ENCODE measurements around the gene RBMS3. TPM values are rescaled to one million over a fixed set of nuclear protein-coding genes. Genes with fewer than 3 reads are reported as not detected.
A peak's percentile ranks its signal among the peaks of the same experiment; 100 is the strongest.
"Not testable (repeated sequence)": the region's sequence is repeated elsewhere in the genome, so short reads cannot be mapped to it uniquely, and the experiment has no call there.

The RBMS3 gene
- total and polyA plus RNA-seq, 2 donors (not counting 1 experiment from before 2014, with no cell fraction given), result 26.9 to 68.4 TPM

- TF ChIP-seq EZH2 (IDR thresholded peaks at IDR 0.05; ENCODE audit: low read length, missing control alignments), result no peak
- TF ChIP-seq, protein P1, sequence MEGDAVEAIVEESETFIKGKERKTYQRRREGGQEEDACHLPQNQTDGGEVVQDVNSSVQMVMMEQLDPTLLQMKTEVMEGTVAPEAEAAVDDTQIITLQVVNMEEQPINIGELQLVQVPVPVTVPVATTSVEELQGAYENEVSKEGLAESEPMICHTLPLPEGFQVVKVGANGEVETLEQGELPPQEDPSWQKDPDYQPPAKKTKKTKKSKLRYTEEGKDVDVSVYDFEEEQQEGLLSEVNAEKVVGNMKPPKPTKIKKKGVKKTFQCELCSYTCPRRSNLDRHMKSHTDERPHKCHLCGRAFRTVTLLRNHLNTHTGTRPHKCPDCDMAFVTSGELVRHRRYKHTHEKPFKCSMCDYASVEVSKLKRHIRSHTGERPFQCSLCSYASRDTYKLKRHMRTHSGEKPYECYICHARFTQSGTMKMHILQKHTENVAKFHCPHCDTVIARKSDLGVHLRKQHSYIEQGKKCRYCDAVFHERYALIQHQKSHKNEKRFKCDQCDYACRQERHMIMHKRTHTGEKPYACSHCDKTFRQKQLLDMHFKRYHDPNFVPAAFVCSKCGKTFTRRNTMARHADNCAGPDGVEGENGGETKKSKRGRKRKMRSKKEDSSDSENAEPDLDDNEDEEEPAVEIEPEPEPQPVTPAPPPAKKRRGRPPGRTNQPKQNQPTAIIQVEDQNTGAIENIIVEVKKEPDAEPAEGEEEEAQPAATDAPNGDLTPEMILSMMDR (conservative IDR thresholded peaks at IDR 0.05 in 1 of 2, IDR thresholded peaks at IDR 0.05 in 1 of 2; ENCODE audit: low read depth in 1 of 2, low read length in 2 of 2), result no peak
- H3K9ac ChIP-seq (ENCODE audit: insufficient read depth, low read length), result peak overlapping the region; percentile 9
Observed at GRCh38 chr3:29324180-29324651, 43.3 kb downstream of the RBMS3 start.

GRCh38 chr3:29326540-29326939, 45.7 kb downstream of the RBMS3 start:
- not testable (repeated sequence) for H2AFZ ChIP-seq (ENCODE audit: low read length); H4K20me1 ChIP-seq (ENCODE audit: control insufficient read depth, extremely low read depth, insufficient read depth, low read length); H3K27ac ChIP-seq (ENCODE audit: insufficient read depth, low read length); H3K4me2 ChIP-seq (ENCODE audit: extremely low read depth, insufficient read depth, low read length); DNase-seq (ENCODE audit: low read depth in 2 of 2); H3K4me3 ChIP-seq (replicated peaks in 1 of 4; ENCODE audit: control extremely low read depth in 1 of 4, insufficient read depth in 1 of 4, low read depth in 3 of 4, low read length in 4 of 4); H3K27me3 ChIP-seq (ENCODE audit: control insufficient read depth, insufficient read depth, low read length); H3K36me3 ChIP-seq (ENCODE audit: control insufficient read depth, insufficient read depth, low read length); H3K9ac ChIP-seq (ENCODE audit: insufficient read depth, low read length); H3K4me1 ChIP-seq (ENCODE audit: control insufficient read depth, extremely low read depth, insufficient read depth, low read length); H3K9me3 ChIP-seq (ENCODE audit: control insufficient read depth, insufficient read depth, low read depth, low read length)
- peaks cover 46% of the 10 kb centered on the region for H3K79me2 ChIP-seq (ENCODE audit: control insufficient read depth, insufficient read depth, low read length)

More at GRCh38 chr3:29324180-29324651, 43.3 kb downstream of the RBMS3 start:
- DNase-seq (ENCODE audit: low read depth in 2 of 2), result peak; percentile 43 to 80
- Histone ChIP-seq H2AFZ (ENCODE audit: low read length) (peak overlapping the region; percentile 45), H3K79me2 (ENCODE audit: control insufficient read depth, insufficient read depth, low read length) (peaks cover 39% of the 10 kb centered on the region), H3K27ac (ENCODE audit: insufficient read depth, low read length) (peak overlapping the region; percentile 75), H4K20me1 (ENCODE audit: control insufficient read depth, extremely low read depth, insufficient read depth, low read length) (no peaks in the 10 kb centered on the region), H3K27me3 (ENCODE audit: control insufficient read depth, insufficient read depth, low read length) (no peaks in the 10 kb centered on the region), H3K36me3 (ENCODE audit: control insufficient read depth, insufficient read depth, low read length) (no peaks in the 10 kb centered on the region), H3K4me1 (ENCODE audit: control insufficient read depth, extremely low read depth, insufficient read depth, low read length) (no peaks in the 10 kb centered on the region), H3K4me3 (replicated peaks in 1 of 4; ENCODE audit: control extremely low read depth in 1 of 4, insufficient read depth in 1 of 4, low read depth in 3 of 4, low read length in 4 of 4) (peak overlapping the region in 3 of 4 experiments; percentile 8 to 43 (median 10)), H3K9me3 (ENCODE audit: control insufficient read depth, insufficient read depth, low read depth, low read length) (no peaks in the 10 kb centered on the region), H3K4me2 (ENCODE audit: extremely low read depth, insufficient read depth, low read length) (peak overlapping the region; percentile 76)

DNA sequence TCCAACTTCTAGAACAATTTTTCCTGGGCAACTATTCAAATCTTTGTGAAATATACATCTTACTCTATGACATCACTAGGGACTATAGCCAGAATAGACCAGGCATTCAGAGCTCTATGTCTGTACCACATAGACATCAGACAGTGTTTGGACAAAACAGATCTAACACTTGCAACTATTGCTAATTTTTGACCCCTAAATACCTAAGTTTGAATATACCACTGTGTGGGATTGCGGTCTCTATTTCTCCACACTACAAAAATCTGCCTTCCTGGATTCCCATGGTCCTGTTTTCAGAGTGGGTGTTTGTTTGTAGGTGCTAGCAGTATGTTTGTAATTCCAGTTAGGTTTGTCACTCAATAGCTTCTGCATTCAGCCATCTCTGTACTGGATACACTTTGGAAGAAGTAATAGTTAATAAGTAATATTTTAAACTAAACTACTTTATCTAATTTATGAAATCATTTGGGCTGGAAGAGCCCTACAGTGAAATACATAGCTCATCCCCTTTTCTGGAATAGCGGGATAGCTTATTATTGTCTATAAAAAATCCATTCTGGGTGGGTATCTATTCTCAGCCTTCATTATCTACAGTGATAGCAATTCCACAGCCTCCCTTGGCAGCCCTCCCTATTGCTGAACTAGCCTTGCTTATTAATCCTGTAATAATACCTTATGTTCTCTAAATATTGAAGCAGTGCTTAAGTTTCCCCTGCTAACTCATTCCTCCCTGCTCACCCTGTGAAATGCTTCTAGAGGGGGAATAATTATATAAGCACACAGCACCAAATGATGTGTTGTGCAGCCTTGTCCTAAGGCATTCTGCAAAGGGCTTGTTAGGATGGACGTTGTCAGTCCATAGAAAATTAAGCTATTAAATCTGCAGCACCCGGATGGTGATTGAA, 49.4 kb downstream of the RBMS3 start:
- no peaks in the 10 kb centered on the region for H3K27me3 ChIP-seq (ENCODE audit: control insufficient read depth, insufficient read depth, low read length)
- DNase-seq (ENCODE audit: low read depth in 2 of 2), result peak in 1 of 2 donors; percentile 27
- no peak overlapping the region for H3K9ac ChIP-seq (ENCODE audit: insufficient read depth, low read length)
- H3K4me1 ChIP-seq (ENCODE audit: control insufficient read depth, extremely low read depth, insufficient read depth, low read length), result peaks cover 12% of the 10 kb centered on the region
- no peaks in the 10 kb centered on the region for H3K9me3 ChIP-seq (ENCODE audit: control insufficient read depth, insufficient read depth, low read depth, low read length)
- H2AFZ ChIP-seq (ENCODE audit: low read length), result no peak overlapping the region
- no peaks in the 10 kb centered on the region for H3K36me3 ChIP-seq (ENCODE audit: control insufficient read depth, insufficient read depth, low read length)
- H3K4me3 ChIP-seq (replicated peaks in 1 of 4; ENCODE audit: control extremely low read depth in 1 of 4, insufficient read depth in 1 of 4, low read depth in 3 of 4, low read length in 4 of 4), result no peak overlapping the region
- no peak overlapping the region for H3K27ac ChIP-seq (ENCODE audit: insufficient read depth, low read length)
- no peaks in the 10 kb centered on the region for H4K20me1 ChIP-seq (ENCODE audit: control insufficient read depth, extremely low read depth, insufficient read depth, low read length)
- no peak overlapping the region for H3K4me2 ChIP-seq (ENCODE audit: extremely low read depth, insufficient read depth, low read length)
- peaks cover 56% of the 10 kb centered on the region for H3K79me2 ChIP-seq (ENCODE audit: control insufficient read depth, insufficient read depth, low read length)
- TF ChIP-seq, protein P1 (conservative IDR thresholded peaks at IDR 0.05 in 1 of 2, IDR thresholded peaks at IDR 0.05 in 1 of 2; ENCODE audit: low read depth in 1 of 2, low read length in 2 of 2), result no peak
- TF ChIP-seq EZH2 (IDR thresholded peaks at IDR 0.05; ENCODE audit: low read length, missing control alignments), result no peak
